Measurements from ENCODE around the gene ANO3.

DNA sequence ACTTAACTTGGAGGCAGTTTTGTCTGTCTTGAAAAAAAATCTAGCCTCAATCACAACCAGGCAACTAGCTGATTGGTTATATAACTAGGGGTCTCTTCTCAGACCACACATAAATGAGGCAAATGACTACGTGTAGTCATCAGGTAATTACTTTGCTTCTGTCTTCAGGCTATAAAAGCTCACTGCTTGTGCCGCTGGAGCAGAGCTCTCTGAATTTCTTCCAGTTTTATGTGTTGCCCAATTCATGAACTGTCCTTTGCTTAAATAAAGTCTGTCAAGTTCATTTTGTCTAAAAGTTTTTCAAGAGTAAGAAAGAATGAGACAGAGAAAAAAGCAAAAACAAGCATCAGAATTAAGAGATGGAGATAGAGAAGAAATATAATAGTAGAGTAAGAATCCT lies 146.8 kb downstream of the ANO3 start:
- TF ChIP-seq, protein P1, sequence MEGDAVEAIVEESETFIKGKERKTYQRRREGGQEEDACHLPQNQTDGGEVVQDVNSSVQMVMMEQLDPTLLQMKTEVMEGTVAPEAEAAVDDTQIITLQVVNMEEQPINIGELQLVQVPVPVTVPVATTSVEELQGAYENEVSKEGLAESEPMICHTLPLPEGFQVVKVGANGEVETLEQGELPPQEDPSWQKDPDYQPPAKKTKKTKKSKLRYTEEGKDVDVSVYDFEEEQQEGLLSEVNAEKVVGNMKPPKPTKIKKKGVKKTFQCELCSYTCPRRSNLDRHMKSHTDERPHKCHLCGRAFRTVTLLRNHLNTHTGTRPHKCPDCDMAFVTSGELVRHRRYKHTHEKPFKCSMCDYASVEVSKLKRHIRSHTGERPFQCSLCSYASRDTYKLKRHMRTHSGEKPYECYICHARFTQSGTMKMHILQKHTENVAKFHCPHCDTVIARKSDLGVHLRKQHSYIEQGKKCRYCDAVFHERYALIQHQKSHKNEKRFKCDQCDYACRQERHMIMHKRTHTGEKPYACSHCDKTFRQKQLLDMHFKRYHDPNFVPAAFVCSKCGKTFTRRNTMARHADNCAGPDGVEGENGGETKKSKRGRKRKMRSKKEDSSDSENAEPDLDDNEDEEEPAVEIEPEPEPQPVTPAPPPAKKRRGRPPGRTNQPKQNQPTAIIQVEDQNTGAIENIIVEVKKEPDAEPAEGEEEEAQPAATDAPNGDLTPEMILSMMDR (IDR thresholded peaks at IDR 0.05; ENCODE audit: low read depth, low read length, poor library complexity, severe bottlenecking), result no peak
- no peak for TF ChIP-seq EZH2phosphoT487 (IDR thresholded peaks at IDR 0.05; ENCODE audit: borderline replicate concordance, low read length)
